ENCODE results near the gene CCDC182.

- TF ChIP-seq, protein P1, sequence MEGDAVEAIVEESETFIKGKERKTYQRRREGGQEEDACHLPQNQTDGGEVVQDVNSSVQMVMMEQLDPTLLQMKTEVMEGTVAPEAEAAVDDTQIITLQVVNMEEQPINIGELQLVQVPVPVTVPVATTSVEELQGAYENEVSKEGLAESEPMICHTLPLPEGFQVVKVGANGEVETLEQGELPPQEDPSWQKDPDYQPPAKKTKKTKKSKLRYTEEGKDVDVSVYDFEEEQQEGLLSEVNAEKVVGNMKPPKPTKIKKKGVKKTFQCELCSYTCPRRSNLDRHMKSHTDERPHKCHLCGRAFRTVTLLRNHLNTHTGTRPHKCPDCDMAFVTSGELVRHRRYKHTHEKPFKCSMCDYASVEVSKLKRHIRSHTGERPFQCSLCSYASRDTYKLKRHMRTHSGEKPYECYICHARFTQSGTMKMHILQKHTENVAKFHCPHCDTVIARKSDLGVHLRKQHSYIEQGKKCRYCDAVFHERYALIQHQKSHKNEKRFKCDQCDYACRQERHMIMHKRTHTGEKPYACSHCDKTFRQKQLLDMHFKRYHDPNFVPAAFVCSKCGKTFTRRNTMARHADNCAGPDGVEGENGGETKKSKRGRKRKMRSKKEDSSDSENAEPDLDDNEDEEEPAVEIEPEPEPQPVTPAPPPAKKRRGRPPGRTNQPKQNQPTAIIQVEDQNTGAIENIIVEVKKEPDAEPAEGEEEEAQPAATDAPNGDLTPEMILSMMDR (IDR thresholded peaks at IDR 0.05) = no peak
- TF ChIP-seq POLR2AphosphoS5 (IDR thresholded peaks at IDR 0.05) (no peak), POLR2A (IDR thresholded peaks at IDR 0.05) (no peak)
These were observed 44.0 kb downstream of the CCDC182 start for GRCh38 chr17:57701124-57701523.
